Neuronal stem cell (in vitro differentiated cells): Measurements from ENCODE around the gene ST6GAL1.

ENCODE experiments used
- DNase-seq: peaks from one replicate; pipeline ENCODE4 v3.0.0-alpha.2; 2013; ENCODE audit warnings: low spot score
- H2AFZ ChIP-seq: one replicate; pipeline ENCODE4 v1.6.1; 2013; ENCODE audit warnings: mild to moderate bottlenecking, low read length, inconsistent platforms
- H2AK5ac ChIP-seq: 2 replicates; pipeline ENCODE4 v1.6.1; 2013; ENCODE audit warnings: low read depth, mild to moderate bottlenecking, inconsistent platforms, low read length, moderate library complexity, mixed read lengths
- H2BK120ac ChIP-seq: 2 replicates; pipeline ENCODE4 v1.6.1; 2013; ENCODE audit warnings: low read depth, mild to moderate bottlenecking, inconsistent platforms, low read length, moderate library complexity, mixed read lengths
- H2BK12ac ChIP-seq: one replicate; pipeline ENCODE4 v1.6.1; 2013; ENCODE audit warnings: low read length, inconsistent platforms
- H2BK15ac ChIP-seq: 2 replicates; pipeline ENCODE4 v1.6.1; 2013; ENCODE audit warnings: mild to moderate bottlenecking, low read length, inconsistent platforms, mixed read lengths
- H2BK5ac ChIP-seq: one replicate; pipeline ENCODE4 v1.6.1; 2013; ENCODE audit warnings: inconsistent platforms, mild to moderate bottlenecking, low read length, moderate library complexity
- H3K14ac ChIP-seq: one replicate; pipeline ENCODE4 v1.6.1; 2013; ENCODE audit warnings: low read length, inconsistent platforms
- H3K18ac ChIP-seq: 2 replicates; pipeline ENCODE4 v1.6.1; 2013; ENCODE audit warnings: low read length, inconsistent platforms
- H3K23ac ChIP-seq: 2 replicates; pipeline ENCODE4 v1.6.1; 2013; ENCODE audit warnings: low read depth, mild to moderate bottlenecking, mixed read lengths, low read length, inconsistent platforms; ENCODE audit not compliant: poor library complexity
- H3K27ac ChIP-seq: replicated peaks from 3 replicates; pipeline ENCODE4 v1.5.1; 2013; ENCODE audit warnings: low read length, inconsistent platforms
- H3K27me3 ChIP-seq, 3 experiments: 2 replicates each; pipeline ENCODE4 v1.6.1; 2013; ENCODE audit warnings: low read length in 3 of 3, mild to moderate bottlenecking in 2 of 3, inconsistent platforms in 1 of 3, low read depth in 1 of 3, mixed read lengths in 1 of 3, moderate library complexity in 1 of 3; ENCODE audit not compliant: control insufficient read depth in 3 of 3, insufficient read depth in 3 of 3
- H3K36me3 ChIP-seq, 2 donors: replicated peaks in 1 of 2; 2 replicates each; pipeline ENCODE4 v1.6.1; 2013; ENCODE audit warnings: low read length in 2 of 2; ENCODE audit not compliant: control insufficient read depth in 2 of 2, insufficient read depth in 2 of 2
- H3K4ac ChIP-seq: 2 replicates; pipeline ENCODE4 v1.6.1; 2013; ENCODE audit warnings: inconsistent platforms, mild to moderate bottlenecking, low read length, moderate library complexity
- H3K4me1 ChIP-seq, 2 donors: 1 replicate in 1 of 2; 2 replicates in 1 of 2; pipeline ENCODE4 v1.6.1; 2013; ENCODE audit warnings: low read length in 2 of 2, low read depth in 1 of 2; ENCODE audit not compliant: control insufficient read depth in 2 of 2, insufficient read depth in 1 of 2
- H3K4me2 ChIP-seq: one replicate; pipeline ENCODE4 v1.6.1; 2013; ENCODE audit warnings: mild to moderate bottlenecking, low read length, inconsistent platforms; ENCODE audit not compliant: insufficient read depth, poor library complexity, severe bottlenecking
- H3K4me3 ChIP-seq, 2 donors: 2 replicates each; pipeline ENCODE4 v1.5.1; 2013; ENCODE audit warnings: low read length in 2 of 2, mild to moderate bottlenecking in 2 of 2, inconsistent platforms in 1 of 2, moderate library complexity in 1 of 2
- H3K79me1 ChIP-seq: one replicate; pipeline ENCODE4 v1.6.1; 2013; ENCODE audit warnings: low read depth, mild to moderate bottlenecking, inconsistent platforms, low read length, moderate library complexity
- H3K9ac ChIP-seq: one replicate; pipeline ENCODE4 v1.6.1; 2013; ENCODE audit warnings: mild to moderate bottlenecking, low read depth, low read length, inconsistent platforms; ENCODE audit not compliant: poor library complexity
- H3K9me3 ChIP-seq, 2 donors: replicated peaks in 1 of 2; 2 replicates each; pipeline versions ENCODE3 to v1.6.1; 2013; ENCODE audit warnings: low read length in 2 of 2, mild to moderate bottlenecking in 2 of 2, inconsistent platforms in 1 of 2, low read depth in 1 of 2, mixed read lengths in 1 of 2, moderate library complexity in 1 of 2; ENCODE audit not compliant: control insufficient read depth in 2 of 2, insufficient read depth in 1 of 2
- H4K8ac ChIP-seq: one replicate; pipeline ENCODE4 v1.6.1; 2013; ENCODE audit warnings: low read depth, mild to moderate bottlenecking, inconsistent platforms, low read length, moderate library complexity
- H4K91ac ChIP-seq: one replicate; pipeline ENCODE4 v1.6.1; 2013; ENCODE audit warnings: low read length, low read depth, mild to moderate bottlenecking, inconsistent platforms; ENCODE audit not compliant: poor library complexity
- WGBS, 2 donors: extraction: QIAGEN DNeasy Blood & Tissue Kit; methylation state at CpG; one replicate each; pipeline ENCODE4 v1.1.7; 2013; ENCODE audit warnings: missing lambda C conversion rate in 2 of 2, mixed read lengths in 1 of 2; ENCODE audit not compliant: insufficient read length in 2 of 2, insufficient replicate concordance in 1 of 2; ENCODE audit errors: extremely low coverage in 2 of 2; 5-methylcytosine and 5-hydroxymethylcytosine counted together

Gene ST6GAL1

DNA sequence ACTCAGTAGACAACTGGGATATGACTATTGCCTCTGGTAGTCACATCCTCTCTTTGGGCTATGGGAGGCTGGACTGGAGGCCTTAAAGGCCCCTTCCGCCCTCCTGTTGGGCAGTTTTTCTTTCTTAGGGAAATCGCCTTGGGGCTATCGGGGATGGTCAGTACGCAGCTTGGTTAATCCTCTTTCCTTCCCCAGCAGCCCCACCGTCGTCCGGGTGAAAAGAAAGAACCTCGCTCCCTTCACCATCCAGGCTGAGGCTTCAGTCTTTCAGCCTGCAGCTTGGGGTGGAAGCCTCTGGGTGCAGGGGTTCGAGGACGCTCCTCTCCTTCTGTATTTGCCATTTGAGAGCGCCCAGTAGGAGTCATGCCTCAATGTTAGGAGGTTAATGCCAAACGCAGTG lies 641 bp upstream of the ST6GAL1 start:
- Histone ChIP-seq H3K27me3 (peaks cover 0 to 16% (median 0%) of the 10 kb centered on the region in 3 experiments), H3K9ac (no peak overlapping the region), H3K4me1 (peaks cover 7 to 10% of the 10 kb centered on the region in 2 donors), H3K27ac (no peak overlapping the region), H4K91ac (no peak overlapping the region), H3K4me2 (peak overlapping the region; percentile 91), H2BK12ac (peak overlapping the region; percentile 36), H3K23ac (no peak overlapping the region), H3K14ac (no peak overlapping the region), H3K79me1 (no peaks in the 10 kb centered on the region), H3K9me3 (peaks cover 0 to 3% of the 10 kb centered on the region in 2 donors), H4K8ac (no peak overlapping the region), H3K4me3 (peak overlapping the region; percentile 57 to 97), H2BK5ac (peak overlapping the region; percentile 85), H2AFZ (peak overlapping the region; percentile 98), H3K36me3 (peaks cover 2 to 12% of the 10 kb centered on the region in 2 donors), H3K18ac (peak overlapping the region; percentile 1), H2AK5ac (peak overlapping the region; percentile 73), H3K4ac (no peak overlapping the region), H2BK15ac (no peak overlapping the region), H2BK120ac (no peak overlapping the region)
- no peak for DNase-seq
- no CpG with 5 or more reads among the region's 12 CpGs for WGBS, 2 donors

DNA sequence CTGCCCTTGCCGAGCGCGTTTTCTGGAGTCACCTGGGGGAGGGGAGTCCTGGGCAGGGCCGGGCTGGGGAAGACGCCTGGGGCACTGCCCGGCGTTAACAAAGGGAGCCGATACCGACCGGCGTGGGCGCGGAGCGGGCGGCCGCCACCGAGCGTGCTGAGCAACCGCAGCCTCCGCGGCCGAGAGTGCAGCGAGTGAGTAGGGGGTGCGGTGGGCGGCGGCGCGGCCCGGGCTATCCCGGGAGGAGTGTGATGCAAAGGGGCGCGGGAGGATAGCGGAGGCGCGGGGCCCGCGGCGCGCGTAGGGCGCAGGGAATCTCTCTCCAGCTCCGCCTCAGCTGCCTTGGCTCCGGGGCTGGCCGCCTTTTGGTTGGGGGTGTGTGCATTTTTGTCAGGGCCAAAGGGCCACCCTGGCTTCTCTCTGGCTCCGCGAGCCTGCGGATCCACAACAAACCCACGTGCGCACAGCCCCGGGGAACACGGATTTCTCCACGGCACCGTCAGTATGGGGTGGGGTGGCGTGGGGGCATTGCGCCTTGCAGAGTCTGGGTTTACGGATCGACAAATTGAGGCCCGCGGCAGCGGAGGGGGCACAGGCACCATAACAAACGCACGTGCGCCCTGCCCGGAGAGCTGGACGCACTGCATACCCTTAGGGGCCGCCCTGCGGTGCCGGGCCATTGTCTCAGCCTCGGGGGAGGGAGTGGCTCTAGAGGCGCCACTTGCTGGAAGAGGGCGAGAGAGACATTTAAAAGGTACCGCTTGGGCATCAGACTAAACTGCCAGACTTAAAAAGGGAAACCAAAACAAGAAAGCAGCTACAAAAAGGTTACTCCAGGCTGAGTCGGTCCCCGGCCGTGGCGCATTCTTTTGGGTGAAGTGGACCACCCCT lies 560 bp downstream of the ST6GAL1 start:
- Histone ChIP-seq H2BK15ac (peak overlapping the region; percentile 32), H3K18ac (peak overlapping the region; percentile 96), H3K9ac (peak overlapping the region; percentile 91), H2AK5ac (no peak overlapping the region), H3K23ac (peak overlapping the region; percentile 57), H2AFZ (peak overlapping the region; percentile 98), H4K91ac (no peak overlapping the region), H3K4ac (no peak overlapping the region), H2BK120ac (peak overlapping the region; percentile 51), H3K79me1 (no peaks in the 10 kb centered on the region), H3K4me1 (peaks cover 7 to 10% of the 10 kb centered on the region in 2 donors), H2BK5ac (peak overlapping the region; percentile 85), H4K8ac (no peak overlapping the region), H3K9me3 (peaks cover 0 to 3% of the 10 kb centered on the region in 2 donors), H3K14ac (peak overlapping the region; percentile 79), H2BK12ac (no peak overlapping the region), H3K36me3 (peaks cover 4 to 18% of the 10 kb centered on the region in 2 donors), H3K27me3 (peaks cover 0 to 16% (median 0%) of the 10 kb centered on the region in 3 experiments), H3K27ac (peak overlapping the region; percentile 76), H3K4me2 (peak overlapping the region; percentile 91), H3K4me3 (peak overlapping the region; percentile 57 to 97)
- peak; percentile 63 for DNase-seq
- WGBS, 2 donors, result no CpG with 5 or more reads among the region's 76 CpGs

DNA sequence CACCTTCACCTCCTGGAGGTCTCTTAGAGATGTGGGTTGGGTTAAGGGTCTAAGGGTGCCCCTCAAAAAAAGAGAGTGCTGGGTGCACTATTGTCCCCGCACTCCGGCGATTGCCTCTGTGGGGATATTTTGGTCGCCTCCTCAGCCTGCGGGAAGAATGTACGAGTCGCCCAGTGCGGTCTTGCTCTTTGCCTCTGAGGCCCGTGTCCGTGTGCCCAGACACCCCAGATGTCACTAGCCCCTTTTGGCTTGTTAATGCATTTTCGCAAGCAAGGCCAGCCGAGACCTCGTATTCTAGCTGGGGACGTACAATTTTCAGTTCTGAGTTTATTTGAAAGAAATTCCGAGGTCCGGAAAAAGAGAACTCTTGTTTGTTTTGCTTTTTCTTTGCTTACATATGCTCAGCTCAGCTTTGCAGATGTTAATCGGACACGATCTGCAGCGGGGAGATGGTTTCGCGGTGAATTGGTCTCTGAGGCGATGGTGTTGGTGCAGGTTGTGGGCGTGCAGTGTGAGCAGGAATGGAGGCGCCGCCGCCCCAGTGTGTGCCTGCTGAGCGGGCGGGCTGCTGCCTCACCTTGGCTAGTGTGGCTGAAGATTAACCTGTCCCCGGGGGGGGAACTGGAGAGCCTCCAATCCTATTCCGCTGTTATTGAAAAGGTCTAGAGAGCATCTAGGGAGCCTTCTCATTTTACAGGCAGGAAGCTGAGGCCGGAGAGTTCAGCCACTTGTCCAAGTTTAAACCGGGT lies 1.4 kb downstream of the ST6GAL1 start:
- no peak overlapping the region for H3K23ac ChIP-seq
- H3K79me1 ChIP-seq, result no peaks in the 10 kb centered on the region
- peaks cover 0 to 16% (median 0%) of the 10 kb centered on the region in 3 experiments for H3K27me3 ChIP-seq
- peaks cover 4 to 18% of the 10 kb centered on the region in 2 donors for H3K36me3 ChIP-seq
- peaks cover 0 to 3% of the 10 kb centered on the region in 2 donors for H3K9me3 ChIP-seq
- H3K14ac ChIP-seq, result no peak overlapping the region
- H2BK15ac ChIP-seq, result no peak overlapping the region
- H3K4me2 ChIP-seq, result peak overlapping the region; percentile 91
- no peak overlapping the region for H2BK120ac ChIP-seq
- no peak for DNase-seq
- H2BK12ac ChIP-seq, result no peak overlapping the region
- H4K8ac ChIP-seq, result no peak overlapping the region
- H3K4me1 ChIP-seq, result peaks cover 7 to 10% of the 10 kb centered on the region in 2 donors
- no peak overlapping the region for H3K4ac ChIP-seq
- H2BK5ac ChIP-seq, result no peak overlapping the region
- peak overlapping the region; percentile 98 for H2AFZ ChIP-seq
- H4K91ac ChIP-seq, result no peak overlapping the region
- no CpG with 5 or more reads among the region's 32 CpGs for WGBS, 2 donors
- H3K18ac ChIP-seq, result no peak overlapping the region
- no peak overlapping the region for H3K9ac ChIP-seq
- H3K4me3 ChIP-seq, result peak overlapping the region; percentile 57 to 97
- H3K27ac ChIP-seq, result no peak overlapping the region
- no peak overlapping the region for H2AK5ac ChIP-seq
